GM23338 (cell line): ENCODE measurements around the gene MAG. TPM values are rescaled to one million over a fixed set of nuclear protein-coding genes. Genes with fewer than 3 reads are reported as not detected.

Source experiments
- ATAC-seq: fragments of 200-7000 bp; cut with Tn5 transposase; 3 replicates; pipeline ENCODE4 v1.9.1; 2020
- DNase-seq: peaks from one replicate; pipeline ENCODE4 v3.0.0-alpha.2; 2015; ENCODE audit warnings: low spot score
- H2AFZ ChIP-seq: fragments of 200-600 bp; sonication (generic); 2 replicates; pipeline ENCODE4 v1.8.0; 2016; ENCODE audit warnings: antibody characterized with exemption, mild to moderate bottlenecking, moderate library complexity
- H3F3A ChIP-seq: fragments of 200-600 bp; sonication (generic); replicated peaks from 2 replicates; pipeline ENCODE4 v1.8.0; 2017; ENCODE audit warnings: antibody characterized with exemption, mixed run types, low read depth
- H3K27ac ChIP-seq: fragments of 200-600 bp; sonication (generic); 2 replicates; pipeline ENCODE4 v1.6.1; 2016; ENCODE audit warnings: low read depth
- H3K27me3 ChIP-seq: fragments of 200-600 bp; sonication (generic); 2 replicates; pipeline ENCODE4 v1.8.0; 2016; ENCODE audit warnings: mild to moderate bottlenecking, mixed run types, moderate library complexity; ENCODE audit not compliant: insufficient read depth
- H3K36me3 ChIP-seq: fragments of 200-600 bp; sonication (generic); 2 replicates; pipeline ENCODE4 v1.8.0; 2016; ENCODE audit warnings: mild to moderate bottlenecking; ENCODE audit not compliant: insufficient read depth
- H3K4me1 ChIP-seq: fragments of 200-600 bp; sonication (generic); 2 replicates; pipeline ENCODE4 v1.8.0; 2016; ENCODE audit warnings: mild to moderate bottlenecking, moderate library complexity; ENCODE audit not compliant: insufficient read depth
- H3K4me2 ChIP-seq: fragments of 200-600 bp; sonication (generic); 2 replicates; pipeline ENCODE4 v1.7.1; 2017; ENCODE audit warnings: mixed run types
- H3K4me3 ChIP-seq: fragments of 200-600 bp; sonication (generic); 2 replicates; pipeline ENCODE4 v1.6.1; 2016; ENCODE audit warnings: mixed run types
- H3K79me2 ChIP-seq: fragments of 200-600 bp; sonication (generic); replicated peaks from 2 replicates; pipeline ENCODE4 v1.8.0; 2017; ENCODE audit warnings: mild to moderate bottlenecking; ENCODE audit not compliant: insufficient read depth
- H3K9me2 ChIP-seq: fragments of 200-600 bp; sonication (generic); 2 replicates; pipeline ENCODE4 v1.8.0; 2017; ENCODE audit not compliant: insufficient read depth
- H4K20me1 ChIP-seq: fragments of 200-600 bp; sonication (generic); replicated peaks from 2 replicates; pipeline ENCODE4 v1.8.0; 2017; ENCODE audit warnings: mild to moderate bottlenecking; ENCODE audit not compliant: insufficient read depth
- H3K27ac Mint-ChIP-seq: 2 replicates; pipeline ENCODE4 v1.8.0; 2020; ENCODE audit warnings: inconsistent platforms, mild to moderate bottlenecking, moderate library complexity, mixed read lengths
- H3K27me3 Mint-ChIP-seq: 3 replicates; pipeline ENCODE4 v1.8.0; 2022; ENCODE audit warnings: low read depth, mild to moderate bottlenecking, moderate library complexity, mixed read lengths, inconsistent platforms; ENCODE audit not compliant: insufficient read depth, poor library complexity
- H3K36me3 Mint-ChIP-seq: 3 replicates; pipeline ENCODE4 v1.8.0; 2021; ENCODE audit warnings: low read depth, mild to moderate bottlenecking, inconsistent platforms, moderate library complexity, mixed read lengths
- H3K4me1 Mint-ChIP-seq: 3 replicates; pipeline ENCODE4 v1.8.0; 2020; ENCODE audit warnings: mild to moderate bottlenecking, inconsistent platforms, mixed read lengths
- H3K4me3 Mint-ChIP-seq: 3 replicates; pipeline ENCODE4 v1.8.0; 2021; ENCODE audit warnings: moderate library complexity, mild to moderate bottlenecking, inconsistent platforms, mixed read lengths
- H3K9me3 Mint-ChIP-seq: 3 replicates; pipeline ENCODE4 v1.8.0; 2020; ENCODE audit warnings: moderate library complexity, mild to moderate bottlenecking, inconsistent platforms, mixed read lengths
- CREB1 ChIP-seq: fragments of 250-450 bp; sonication (Bioruptor Pico); IDR thresholded peaks from 2 replicates; pipeline ENCODE4 v1.5.0; 2020; ENCODE audit warnings: low read depth, mild to moderate bottlenecking, moderate library complexity
- CTCF ChIP-seq, 2 experiments: fragments of 200-600 bp in 1 of 2; sonication (generic) in 1 of 2; conservative IDR thresholded peaks; 2 replicates each; pipeline versions ENCODE4 v1.5.1 to v1.6.1; 2016 to 2017; ENCODE audit warnings: antibody characterized with exemption in 2 of 2, low read depth in 2 of 2, mild to moderate bottlenecking in 2 of 2, moderate library complexity in 1 of 2
- ETS1 ChIP-seq: IDR thresholded peaks from 2 replicates; pipeline ENCODE4 v1.6.1; 2016; ENCODE audit warnings: antibody characterized with exemption
- EZH2 ChIP-seq: fragments of 200-600 bp; sonication (generic); IDR thresholded peaks from one replicate; pipeline ENCODE4 v1.8.0; 2017; ENCODE audit warnings: antibody characterized with exemption, mild to moderate bottlenecking, low read depth; ENCODE audit not compliant: unreplicated experiment
- EZH2phosphoT487 ChIP-seq: fragments of 200-600 bp; sonication (generic); IDR thresholded peaks from one replicate; pipeline ENCODE4 v1.8.1; 2018; ENCODE audit warnings: antibody characterized with exemption; ENCODE audit not compliant: unreplicated experiment
- JUNB ChIP-seq: IDR thresholded peaks from one replicate; pipeline ENCODE4 v1.6.1; 2016; ENCODE audit warnings: antibody characterized with exemption; ENCODE audit not compliant: unreplicated experiment
- NANOG ChIP-seq: IDR thresholded peaks from 2 replicates; pipeline ENCODE4 v1.6.1; 2016; ENCODE audit warnings: antibody characterized with exemption, borderline replicate concordance
- POLR2AphosphoS5 ChIP-seq: IDR thresholded peaks from 2 replicates; pipeline ENCODE4 v1.6.1; 2016; ENCODE audit warnings: antibody characterized with exemption, low read depth
- STAT1 ChIP-seq: IDR thresholded peaks from one replicate; pipeline ENCODE4 v1.6.1; 2016; ENCODE audit warnings: antibody characterized with exemption; ENCODE audit not compliant: unreplicated experiment
- ZNF114 ChIP-seq: fragments of 250-450 bp; sonication (Bioruptor Pico); IDR thresholded peaks from 2 replicates; pipeline ENCODE4 v1.5.0; 2020; ENCODE audit warnings: mild to moderate bottlenecking, moderate library complexity
- ZNF331 ChIP-seq: fragments of 250-450 bp; sonication (Bioruptor Pico); IDR thresholded peaks from 2 replicates; pipeline ENCODE4 v1.5.0; 2020; ENCODE audit warnings: low read depth, mild to moderate bottlenecking, moderate library complexity
- polyA plus RNA-seq: library from polyadenylated mRNA; unstranded; fragments of >200 nt; fragmentation: Nextera tagmentation; extraction: Ambion mirVana; gene quantifications from 2 replicates; pipeline ENCODE4 v1.2.1, GENCODE V29; 2016
- total RNA-seq: library from RNA; depleted of rRNA; stranded (reverse); fragments of >200 nt; shearing (Covaris generic); gene quantifications from 2 replicates; pipeline ENCODE4 v1.2.3, GENCODE V29; 2014
- TF ChIP-seq, protein P1 (sequence below): IDR thresholded peaks from one replicate; pipeline ENCODE4 v1.6.1; 2018; ENCODE audit warnings: antibody characterized with exemption; ENCODE audit not compliant: unreplicated experiment
- TF ChIP-seq, protein P2 (sequence below): fragments of 250-450 bp; sonication (Bioruptor Pico); IDR thresholded peaks from 2 replicates; pipeline ENCODE4 v1.5.0; 2020; ENCODE audit warnings: mild to moderate bottlenecking, moderate library complexity

MAG gene
- total and polyA plus RNA-seq, 2 experiments from 2014 or later: 0.61 to 1.3 TPM

GRCh38 chr19:35337984-35338296 is 46.0 kb downstream of the MAG start:
- H3K4me3 ChIP-seq: no peak overlapping the region
- no peaks in the 10 kb centered on the region for H3K9me2 ChIP-seq
- peaks cover 6% of the 10 kb centered on the region for H3K27me3 Mint-ChIP-seq
- no peaks in the 10 kb centered on the region for H3K4me1 Mint-ChIP-seq
- TF ChIP-seq, protein P1, sequence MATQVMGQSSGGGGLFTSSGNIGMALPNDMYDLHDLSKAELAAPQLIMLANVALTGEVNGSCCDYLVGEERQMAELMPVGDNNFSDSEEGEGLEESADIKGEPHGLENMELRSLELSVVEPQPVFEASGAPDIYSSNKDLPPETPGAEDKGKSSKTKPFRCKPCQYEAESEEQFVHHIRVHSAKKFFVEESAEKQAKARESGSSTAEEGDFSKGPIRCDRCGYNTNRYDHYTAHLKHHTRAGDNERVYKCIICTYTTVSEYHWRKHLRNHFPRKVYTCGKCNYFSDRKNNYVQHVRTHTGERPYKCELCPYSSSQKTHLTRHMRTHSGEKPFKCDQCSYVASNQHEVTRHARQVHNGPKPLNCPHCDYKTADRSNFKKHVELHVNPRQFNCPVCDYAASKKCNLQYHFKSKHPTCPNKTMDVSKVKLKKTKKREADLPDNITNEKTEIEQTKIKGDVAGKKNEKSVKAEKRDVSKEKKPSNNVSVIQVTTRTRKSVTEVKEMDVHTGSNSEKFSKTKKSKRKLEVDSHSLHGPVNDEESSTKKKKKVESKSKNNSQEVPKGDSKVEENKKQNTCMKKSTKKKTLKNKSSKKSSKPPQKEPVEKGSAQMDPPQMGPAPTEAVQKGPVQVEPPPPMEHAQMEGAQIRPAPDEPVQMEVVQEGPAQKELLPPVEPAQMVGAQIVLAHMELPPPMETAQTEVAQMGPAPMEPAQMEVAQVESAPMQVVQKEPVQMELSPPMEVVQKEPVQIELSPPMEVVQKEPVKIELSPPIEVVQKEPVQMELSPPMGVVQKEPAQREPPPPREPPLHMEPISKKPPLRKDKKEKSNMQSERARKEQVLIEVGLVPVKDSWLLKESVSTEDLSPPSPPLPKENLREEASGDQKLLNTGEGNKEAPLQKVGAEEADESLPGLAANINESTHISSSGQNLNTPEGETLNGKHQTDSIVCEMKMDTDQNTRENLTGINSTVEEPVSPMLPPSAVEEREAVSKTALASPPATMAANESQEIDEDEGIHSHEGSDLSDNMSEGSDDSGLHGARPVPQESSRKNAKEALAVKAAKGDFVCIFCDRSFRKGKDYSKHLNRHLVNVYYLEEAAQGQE: no peak
- no peak for TF ChIP-seq CREB1
- TF ChIP-seq POLR2AphosphoS5: no peak
- TF ChIP-seq NANOG: no peak
- TF ChIP-seq, protein P2, sequence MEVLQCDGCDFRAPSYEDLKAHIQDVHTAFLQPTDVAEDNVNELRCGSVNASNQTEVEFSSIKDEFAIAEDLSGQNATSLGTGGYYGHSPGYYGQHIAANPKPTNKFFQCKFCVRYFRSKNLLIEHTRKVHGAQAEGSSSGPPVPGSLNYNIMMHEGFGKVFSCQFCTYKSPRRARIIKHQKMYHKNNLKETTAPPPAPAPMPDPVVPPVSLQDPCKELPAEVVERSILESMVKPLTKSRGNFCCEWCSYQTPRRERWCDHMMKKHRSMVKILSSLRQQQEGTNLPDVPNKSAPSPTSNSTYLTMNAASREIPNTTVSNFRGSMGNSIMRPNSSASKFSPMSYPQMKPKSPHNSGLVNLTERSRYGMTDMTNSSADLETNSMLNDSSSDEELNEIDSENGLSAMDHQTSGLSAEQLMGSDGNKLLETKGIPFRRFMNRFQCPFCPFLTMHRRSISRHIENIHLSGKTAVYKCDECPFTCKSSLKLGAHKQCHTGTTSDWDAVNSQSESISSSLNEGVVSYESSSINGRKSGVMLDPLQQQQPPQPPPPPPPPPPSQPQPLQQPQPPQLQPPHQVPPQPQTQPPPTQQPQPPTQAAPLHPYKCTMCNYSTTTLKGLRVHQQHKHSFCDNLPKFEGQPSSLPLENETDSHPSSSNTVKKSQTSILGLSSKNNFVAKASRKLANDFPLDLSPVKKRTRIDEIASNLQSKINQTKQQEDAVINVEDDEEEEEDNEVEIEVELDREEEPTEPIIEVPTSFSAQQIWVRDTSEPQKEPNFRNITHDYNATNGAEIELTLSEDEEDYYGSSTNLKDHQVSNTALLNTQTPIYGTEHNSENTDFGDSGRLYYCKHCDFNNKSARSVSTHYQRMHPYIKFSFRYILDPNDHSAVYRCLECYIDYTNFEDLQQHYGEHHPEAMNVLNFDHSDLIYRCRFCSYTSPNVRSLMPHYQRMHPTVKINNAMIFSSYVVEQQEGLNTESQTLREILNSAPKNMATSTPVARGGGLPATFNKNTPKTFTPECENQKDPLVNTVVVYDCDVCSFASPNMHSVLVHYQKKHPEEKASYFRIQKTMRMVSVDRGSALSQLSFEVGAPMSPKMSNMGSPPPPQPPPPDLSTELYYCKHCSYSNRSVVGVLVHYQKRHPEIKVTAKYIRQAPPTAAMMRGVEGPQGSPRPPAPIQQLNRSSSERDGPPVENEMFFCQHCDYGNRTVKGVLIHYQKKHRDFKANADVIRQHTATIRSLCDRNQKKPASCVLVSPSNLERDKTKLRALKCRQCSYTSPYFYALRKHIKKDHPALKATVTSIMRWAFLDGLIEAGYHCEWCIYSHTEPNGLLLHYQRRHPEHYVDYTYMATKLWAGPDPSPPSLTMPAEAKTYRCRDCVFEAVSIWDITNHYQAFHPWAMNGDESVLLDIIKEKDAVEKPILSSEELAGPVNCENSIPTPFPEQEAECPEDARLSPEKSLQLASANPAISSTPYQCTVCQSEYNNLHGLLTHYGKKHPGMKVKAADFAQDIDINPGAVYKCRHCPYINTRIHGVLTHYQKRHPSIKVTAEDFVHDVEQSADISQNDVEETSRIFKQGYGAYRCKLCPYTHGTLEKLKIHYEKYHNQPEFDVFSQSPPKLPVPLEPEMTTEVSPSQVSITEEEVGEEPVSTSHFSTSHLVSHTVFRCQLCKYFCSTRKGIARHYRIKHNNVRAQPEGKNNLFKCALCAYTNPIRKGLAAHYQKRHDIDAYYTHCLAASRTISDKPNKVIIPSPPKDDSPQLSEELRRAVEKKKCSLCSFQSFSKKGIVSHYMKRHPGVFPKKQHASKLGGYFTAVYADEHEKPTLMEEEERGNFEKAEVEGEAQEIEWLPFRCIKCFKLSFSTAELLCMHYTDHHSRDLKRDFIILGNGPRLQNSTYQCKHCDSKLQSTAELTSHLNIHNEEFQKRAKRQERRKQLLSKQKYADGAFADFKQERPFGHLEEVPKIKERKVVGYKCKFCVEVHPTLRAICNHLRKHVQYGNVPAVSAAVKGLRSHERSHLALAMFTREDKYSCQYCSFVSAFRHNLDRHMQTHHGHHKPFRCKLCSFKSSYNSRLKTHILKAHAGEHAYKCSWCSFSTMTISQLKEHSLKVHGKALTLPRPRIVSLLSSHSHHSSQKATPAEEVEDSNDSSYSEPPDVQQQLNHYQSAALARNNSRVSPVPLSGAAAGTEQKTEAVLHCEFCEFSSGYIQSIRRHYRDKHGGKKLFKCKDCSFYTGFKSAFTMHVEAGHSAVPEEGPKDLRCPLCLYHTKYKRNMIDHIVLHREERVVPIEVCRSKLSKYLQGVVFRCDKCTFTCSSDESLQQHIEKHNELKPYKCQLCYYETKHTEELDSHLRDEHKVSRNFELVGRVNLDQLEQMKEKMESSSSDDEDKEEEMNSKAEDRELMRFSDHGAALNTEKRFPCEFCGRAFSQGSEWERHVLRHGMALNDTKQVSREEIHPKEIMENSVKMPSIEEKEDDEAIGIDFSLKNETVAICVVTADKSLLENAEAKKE: no peak
- no peak for TF ChIP-seq ZNF114 (CRISPR knock-in tag)
- TF ChIP-seq STAT1: no peak
- TF ChIP-seq ETS1: no peak
- no peak for TF ChIP-seq JUNB
- TF ChIP-seq ZNF331: no peak
- no peak for TF ChIP-seq CTCF (conservative IDR thresholded peaks at IDR 0.05; ENCODE audit: low read depth in 2 of 2)
- no peak for TF ChIP-seq EZH2phosphoT487
- TF ChIP-seq EZH2: no peak
- no peaks in the 10 kb centered on the region for H3K36me3 ChIP-seq
- no peak overlapping the region for H2AFZ ChIP-seq
- no peak overlapping the region for H3K27ac Mint-ChIP-seq
- no peak overlapping the region for H3K4me3 Mint-ChIP-seq
- no peaks in the 10 kb centered on the region for H3K4me1 ChIP-seq
- no peak for DNase-seq
- no peaks in the 10 kb centered on the region for H3K27me3 ChIP-seq
- H3K9me3 Mint-ChIP-seq: no peaks in the 10 kb centered on the region
- no peaks in the 10 kb centered on the region for H3K36me3 Mint-ChIP-seq
- H3K4me2 ChIP-seq: no peak overlapping the region
- no peaks in the 10 kb centered on the region for H3K79me2 ChIP-seq
- ATAC-seq: no peak
- no peaks in the 10 kb centered on the region for H3F3A ChIP-seq
- H4K20me1 ChIP-seq: no peaks in the 10 kb centered on the region
- H3K27ac ChIP-seq: no peak overlapping the region
